Suppressor macrophage treated with lipopolysaccharide for 1 hour (primary cell): Measurements from ENCODE around the gene STRADB.
A peak's percentile ranks its signal among the peaks of the same experiment; 100 is the strongest.
"Not testable (repeated sequence)": the region's sequence is repeated elsewhere in the genome, so short reads cannot be mapped to it uniquely, and the experiment has no call there.

ENCODE experiments used
- DNase-seq, 3 donors: peaks; one replicate each; pipeline ENCODE4 v3.0.0-alpha.2; 2020 to 2022

Gene STRADB

GRCh38 chr2:201451292-201452057, at the start of gene STRADB, which contains the start of gene TRAK2:
Gene STRADB, plus strand, starts transcription at chr2:201451740. Its CDS starts 3,101 bp downstream, at chr2:201454841.
Gene TRAK2, minus strand, starts transcription at chr2:201451458. Its CDS starts 30,951 bp downstream, at chr2:201420507.
- DNase-seq, result peak; percentile 96 to 98 (median 98)

GRCh38 chr2:201401815-201402214, 49.7 kb upstream of the STRADB start:
- no peak for DNase-seq

- DNase-seq, result no peak
These were observed 48.6 kb upstream of the STRADB start for GRCh38 chr2:201402651-201403562.

GRCh38 chr2:201403880-201404279, 47.7 kb upstream of the STRADB start:
- DNase-seq, result no peak

- DNase-seq, result no peak
These were observed 46.8 kb upstream of the STRADB start for GRCh38 chr2:201404699-201405280.

GRCh38 chr2:201406077-201406662, 45.4 kb upstream of the STRADB start:
- DNase-seq, result peak; percentile 12 to 50 (median 30)

- no peak for DNase-seq
These were observed 44.3 kb upstream of the STRADB start for GRCh38 chr2:201407265-201407664.

GRCh38 chr2:201408931-201409330, 42.6 kb upstream of the STRADB start:
- no peak for DNase-seq

- no peak for DNase-seq
These were observed 40.1 kb upstream of the STRADB start for GRCh38 chr2:201411421-201411820.

- no peak for DNase-seq
These were observed 38.4 kb upstream of the STRADB start for GRCh38 chr2:201413143-201413542.

GRCh38 chr2:201413552-201413951, 38.0 kb upstream of the STRADB start:
- DNase-seq, result no peak

GRCh38 chr2:201414099-201415023, 37.2 kb upstream of the STRADB start:
- no peak for DNase-seq

GRCh38 chr2:201415149-201415548, 36.4 kb upstream of the STRADB start:
- no peak for DNase-seq

GRCh38 chr2:201419057-201419635, 32.4 kb upstream of the STRADB start:
- no peak for DNase-seq

GRCh38 chr2:201419986-201420385, 31.6 kb upstream of the STRADB start:
- no peak for DNase-seq

- DNase-seq, result peak; percentile 10 to 51 (median 45)
These were observed 31.0 kb upstream of the STRADB start for GRCh38 chr2:201420442-201421113.

- DNase-seq, result no peak
These were observed 25.6 kb upstream of the STRADB start for GRCh38 chr2:201425952-201426351.

GRCh38 chr2:201428366-201428765, 23.2 kb upstream of the STRADB start:
- DNase-seq, result not testable (repeated sequence)

- DNase-seq, result not testable (repeated sequence)
These were observed 21.7 kb upstream of the STRADB start for GRCh38 chr2:201429835-201430234.

GRCh38 chr2:201430322-201430721, 21.2 kb upstream of the STRADB start:
- DNase-seq, result not testable (repeated sequence)

GRCh38 chr2:201430839-201431238, 20.7 kb upstream of the STRADB start:
- no peak for DNase-seq
